Natural killer cell (primary cell): ENCODE results near the gene IRGQ. TPM values are rescaled to one million over a fixed set of nuclear protein-coding genes. Genes with fewer than 3 reads are reported as not detected.

Experiments used
- ATAC-seq, 3 donors: fragments of 150-1000 bp in 2 of 3; fragments of 200-7000 bp in 1 of 3; cut with Tn5 transposase; 1 replicate in 1 of 3; 2 replicates in 2 of 3; pipeline ENCODE4 v1.10.0; 2021; ENCODE audit warnings: mild to moderate bottlenecking in 2 of 3, moderate library complexity in 2 of 3
- DNase-seq, 2 donors: peaks; one replicate each; pipeline versions ENCODE4 v3.0.0 to v3.0.0-alpha.2; 2013 to 2021; ENCODE audit warnings: mixed read lengths in 1 of 2
- H3K27ac ChIP-seq: one replicate; pipeline ENCODE4 v1.5.1; 2013; ENCODE audit warnings: mild to moderate bottlenecking, low read length
- H3K27me3 ChIP-seq: one replicate; pipeline ENCODE4 v1.6.1; 2013; ENCODE audit warnings: low read length; ENCODE audit not compliant: control insufficient read depth, insufficient read depth
- H3K36me3 ChIP-seq: one replicate; pipeline ENCODE4 v1.6.1; 2013; ENCODE audit warnings: low read length; ENCODE audit not compliant: control insufficient read depth, insufficient read depth
- H3K4me1 ChIP-seq: one replicate; pipeline ENCODE4 v1.6.1; 2013; ENCODE audit warnings: low read length; ENCODE audit not compliant: control insufficient read depth, insufficient read depth
- H3K4me3 ChIP-seq: one replicate; pipeline ENCODE4 v1.5.1; 2013; ENCODE audit warnings: low read length
- H3K9me3 ChIP-seq: one replicate; pipeline ENCODE4 v1.6.1; 2013; ENCODE audit warnings: low read length; ENCODE audit not compliant: control insufficient read depth, insufficient read depth
- H3K27ac Mint-ChIP-seq, 2 donors: one replicate each; pipeline ENCODE4 v1.8.0; 2022; ENCODE audit warnings: mild to moderate bottlenecking in 2 of 2, mixed read lengths in 2 of 2, moderate library complexity in 1 of 2
- H3K27me3 Mint-ChIP-seq, 2 donors: one replicate each; pipeline ENCODE4 v1.8.0; 2022; ENCODE audit warnings: low read depth in 2 of 2, mixed read lengths in 2 of 2
- H3K36me3 Mint-ChIP-seq: one replicate; pipeline ENCODE4 v1.8.0; 2022; ENCODE audit warnings: mixed read lengths
- H3K4me1 Mint-ChIP-seq, 2 donors: one replicate each; pipeline ENCODE4 v1.8.0; 2022; ENCODE audit warnings: mixed read lengths in 2 of 2
- H3K4me3 Mint-ChIP-seq: one replicate; pipeline ENCODE4 v1.8.0; 2022; ENCODE audit warnings: mild to moderate bottlenecking, moderate library complexity, mixed read lengths
- H3K9me3 Mint-ChIP-seq, 2 donors: one replicate each; pipeline ENCODE4 v1.8.0; 2022; ENCODE audit warnings: mixed read lengths in 2 of 2
- CTCF ChIP-seq: fragments of 200-600 bp; IDR thresholded peaks from one replicate; pipeline ENCODE4 v1.8.0; 2022; ENCODE audit warnings: antibody characterized with exemption
- WGBS: methylation state at CpG from one replicate; pipeline ENCODE4 v1.1.7; 2013; ENCODE audit warnings: missing lambda C conversion rate; ENCODE audit not compliant: insufficient coverage; 5-methylcytosine and 5-hydroxymethylcytosine counted together
- intact Hi-C: fragments of 100-400 bp; cut with micrococcal nuclease; formaldehyde crosslinking; loops from one replicate; pipeline ENCODE4 v1.14.2; 2022
- total RNA-seq, 4 donors: library from RNA; stranded (reverse); fragments of 120-200 nt in 1 of 4; gene quantifications; one replicate each; pipeline versions ENCODE4 v1.2.3 to v1.2.4, GENCODE V29; 2013 to 2022

IRGQ gene
- total RNA-seq, 3 donors from 2014 or later (not counting 1 experiment from before 2014, with no cell fraction given) = 28.5 to 43.7 (median 32.2) TPM

GRCh38 chr19:43598445-43599240, 2.7 kb upstream of the IRGQ start:
- H3K4me3 Mint-ChIP-seq = no peak overlapping the region
- no peaks in the 10 kb centered on the region for H3K27me3 ChIP-seq
- TF ChIP-seq CTCF = no peak
- no peaks in the 10 kb centered on the region for H3K9me3 Mint-ChIP-seq
- no peak overlapping the region for H3K4me3 ChIP-seq
- H3K27me3 Mint-ChIP-seq = no peaks in the 10 kb centered on the region
- DNase-seq (no peak), ATAC-seq (no peak)
- no peak overlapping the region for H3K27ac ChIP-seq
- no peaks in the 10 kb centered on the region for H3K36me3 Mint-ChIP-seq
- H3K36me3 ChIP-seq = peaks cover 20% of the 10 kb centered on the region
- peak overlapping the region; percentile 98 to 100 for H3K27ac Mint-ChIP-seq
- peaks cover 35% of the 10 kb centered on the region for H3K4me1 ChIP-seq
- H3K9me3 ChIP-seq = no peaks in the 10 kb centered on the region
- WGBS = 98% methylated on average over 19 of the region's 19 CpGs
- intact Hi-C loops = loop anchor here (5.0 kb wide), 1 partner anchor 151 kb away; no protein-coding TSS in a partner anchor
- H3K4me1 Mint-ChIP-seq = peaks cover 36 to 39% of the 10 kb centered on the region in 2 donors

GRCh38 chr19:43597876-43598275, 1.9 kb upstream of the IRGQ start:
- H3K4me1 ChIP-seq = peaks cover 35% of the 10 kb centered on the region
- 47% methylated on average over 5 of the region's 5 CpGs for WGBS
- Mint-ChIP-seq H3K9me3 (no peaks in the 10 kb centered on the region), H3K4me1 (peaks cover 42 to 44% of the 10 kb centered on the region in 2 donors), H3K27me3 (no peaks in the 10 kb centered on the region), H3K27ac (peak overlapping the region; percentile 98 to 100), H3K4me3 (peak overlapping the region; percentile 77), H3K36me3 (no peaks in the 10 kb centered on the region)
- no peak overlapping the region for H3K27ac ChIP-seq
- no peaks in the 10 kb centered on the region for H3K27me3 ChIP-seq
- peaks cover 23% of the 10 kb centered on the region for H3K36me3 ChIP-seq
- ATAC-seq = no peak
- no peak overlapping the region for H3K4me3 ChIP-seq
- DNase-seq = no peak
- no peak for TF ChIP-seq CTCF
- intact Hi-C loops = loop anchor here (5.0 kb wide), 1 partner anchor 151 kb away; no protein-coding TSS in a partner anchor
- H3K9me3 ChIP-seq = no peaks in the 10 kb centered on the region

DNA sequence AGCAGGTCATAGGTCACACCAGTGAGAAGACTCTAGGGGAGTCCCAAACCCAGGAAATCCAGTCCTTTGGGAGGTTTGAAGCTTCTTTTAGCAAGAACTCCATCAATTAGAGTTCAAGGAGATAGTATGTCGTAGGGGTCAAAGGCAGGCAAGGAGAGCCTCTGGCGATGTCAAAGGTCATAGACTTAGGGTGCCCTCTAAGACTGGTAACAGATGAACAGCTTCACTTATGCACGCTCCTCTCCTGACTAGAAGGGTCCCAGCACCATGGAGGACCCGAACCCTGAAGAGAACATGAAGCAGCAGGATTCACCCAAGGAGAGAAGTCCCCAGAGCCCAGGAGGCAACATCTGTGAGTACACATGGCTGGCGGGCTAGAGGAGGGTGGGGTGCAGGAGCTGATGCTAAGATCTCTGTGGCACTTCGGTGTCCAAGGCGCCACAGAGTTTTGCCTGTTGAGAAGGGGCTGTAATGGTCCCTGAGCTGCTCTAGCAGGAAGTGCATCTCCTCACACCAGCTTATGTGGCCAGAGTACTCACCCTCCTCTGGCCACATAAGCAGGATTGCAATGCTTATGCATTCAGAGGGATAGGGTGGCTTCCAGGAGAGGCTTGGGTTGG, 1.0 kb upstream of the IRGQ start:
- Mint-ChIP-seq H3K27ac (peak overlapping the region; percentile 98 to 100), H3K4me3 (peak overlapping the region; percentile 97), H3K9me3 (no peaks in the 10 kb centered on the region), H3K27me3 (no peaks in the 10 kb centered on the region), H3K4me1 (peaks cover 44 to 46% of the 10 kb centered on the region in 2 donors), H3K36me3 (no peaks in the 10 kb centered on the region)
- WGBS = 28% methylated on average over 7 of the region's 7 CpGs
- ATAC-seq = no peak
- intact Hi-C loops = loop anchor here (1.0 to 5.0 kb wide), 5 partner anchors 22 to 150 kb away; partner anchors contain the start of genes PINLYP, XRCC1 and ZNF428
- Histone ChIP-seq H3K27ac (peak overlapping the region; percentile 89), H3K4me3 (peak overlapping the region; percentile 64), H3K36me3 (peaks cover 27% of the 10 kb centered on the region), H3K27me3 (no peaks in the 10 kb centered on the region), H3K9me3 (no peaks in the 10 kb centered on the region), H3K4me1 (peaks cover 35% of the 10 kb centered on the region)
- DNase-seq = peak in 1 of 2 donors; percentile 28
- no peak for TF ChIP-seq CTCF
